Astrocyte (in vitro differentiated cells and primary cell): ENCODE results near the gene SLC44A2. TPM values are rescaled to one million over a fixed set of nuclear protein-coding genes. Genes with fewer than 3 reads are reported as not detected.
A peak's percentile ranks its signal among the peaks of the same experiment; 100 is the strongest.

Source experiments
- DNase-seq: peaks from one replicate; pipeline ENCODE4 v3.0.0-alpha.2; 2010; ENCODE audit warnings: low read depth
- FAIRE-seq: peaks from 2 replicates; lab custom pipeline; 2011; peaks lifted over from hg19 to GRCh38; lab: Jason Lieb, UNC
- H2AFZ ChIP-seq: 2 replicates; pipeline ENCODE4 v1.6.0; 2012; ENCODE audit warnings: low read depth, low read length, inconsistent platforms
- H3K27ac ChIP-seq: 2 replicates; pipeline ENCODE4 v1.5.1; 2011; ENCODE audit warnings: low read depth, low read length, inconsistent platforms
- H3K27me3 ChIP-seq: 2 replicates; pipeline ENCODE4 v1.6.0; 2011; ENCODE audit warnings: low read length, inconsistent platforms; ENCODE audit not compliant: insufficient read depth
- H3K36me3 ChIP-seq: 2 replicates; pipeline ENCODE4 v1.5.1; 2011; ENCODE audit warnings: low read length, inconsistent platforms; ENCODE audit not compliant: insufficient read depth
- H3K4me1 ChIP-seq: 2 replicates; pipeline ENCODE4 v1.5.1; 2011; ENCODE audit warnings: low read length, inconsistent platforms; ENCODE audit not compliant: insufficient read depth
- H3K4me2 ChIP-seq: 2 replicates; pipeline ENCODE4 v1.6.0; 2012; ENCODE audit warnings: low read length, inconsistent platforms
- H3K4me3 ChIP-seq: 2 replicates; pipeline ENCODE4 v1.5.1; 2011; ENCODE audit warnings: low read depth, mild to moderate bottlenecking, low read length, inconsistent platforms; ENCODE audit not compliant: insufficient read depth
- H3K79me2 ChIP-seq: 2 replicates; pipeline ENCODE4 v1.6.0; 2012; ENCODE audit warnings: mild to moderate bottlenecking, low read length, inconsistent platforms; ENCODE audit not compliant: insufficient read depth
- H3K9ac ChIP-seq: 2 replicates; pipeline ENCODE4 v1.6.0; 2012; ENCODE audit warnings: mild to moderate bottlenecking, low read length, inconsistent platforms
- H3K9me3 ChIP-seq: 2 replicates; pipeline ENCODE4 v1.5.1; 2012; ENCODE audit warnings: low read depth, mild to moderate bottlenecking, low read length, inconsistent platforms; ENCODE audit not compliant: insufficient read depth
- H4K20me1 ChIP-seq: 2 replicates; pipeline ENCODE4 v1.6.0; 2012; ENCODE audit warnings: low read length, inconsistent platforms; ENCODE audit not compliant: insufficient read depth
- H3K27ac Mint-ChIP-seq: one replicate; pipeline ENCODE4 v1.8.0; 2021; ENCODE audit warnings: mild to moderate bottlenecking, mixed read lengths; ENCODE audit not compliant: unreplicated experiment
- H3K27me3 Mint-ChIP-seq: one replicate; pipeline ENCODE4 v1.8.0; 2021; ENCODE audit warnings: low read depth, mixed read lengths; ENCODE audit not compliant: unreplicated experiment
- H3K36me3 Mint-ChIP-seq: one replicate; pipeline ENCODE4 v1.8.0; 2021; ENCODE audit warnings: low read depth, mixed read lengths; ENCODE audit not compliant: unreplicated experiment
- H3K4me1 Mint-ChIP-seq: one replicate; pipeline ENCODE4 v1.8.0; 2021; ENCODE audit warnings: low read depth, mixed read lengths; ENCODE audit not compliant: unreplicated experiment
- H3K4me3 Mint-ChIP-seq: one replicate; pipeline ENCODE4 v1.8.0; 2021; ENCODE audit warnings: mild to moderate bottlenecking, moderate library complexity, mixed read lengths; ENCODE audit not compliant: unreplicated experiment
- H3K9me3 Mint-ChIP-seq: one replicate; pipeline ENCODE4 v1.8.0; 2021; ENCODE audit warnings: mild to moderate bottlenecking, mixed read lengths; ENCODE audit not compliant: unreplicated experiment
- EZH2 ChIP-seq: IDR thresholded peaks from 2 replicates; pipeline ENCODE4 v1.6.1; 2012; ENCODE audit warnings: mild to moderate bottlenecking, low read length, inconsistent platforms; ENCODE audit not compliant: insufficient read depth
- total RNA-seq: library from RNA; stranded (reverse); gene quantifications from 2 replicates; pipeline ENCODE4 v1.2.1, GENCODE V29; 2021
- TF ChIP-seq, protein P1 (sequence below): IDR thresholded peaks from 2 replicates; pipeline ENCODE4 v1.5.1; 2011; ENCODE audit warnings: low read depth, mild to moderate bottlenecking, inconsistent platforms, low read length, moderate library complexity; ENCODE audit not compliant: insufficient read depth

SLC44A2 gene
- total RNA-seq, 1 donor from 2014 or later, result 91.6 TPM

GRCh38 chr19:10690341-10690781 is 65.0 kb downstream of the SLC44A2 start:
- TF ChIP-seq, protein P1, sequence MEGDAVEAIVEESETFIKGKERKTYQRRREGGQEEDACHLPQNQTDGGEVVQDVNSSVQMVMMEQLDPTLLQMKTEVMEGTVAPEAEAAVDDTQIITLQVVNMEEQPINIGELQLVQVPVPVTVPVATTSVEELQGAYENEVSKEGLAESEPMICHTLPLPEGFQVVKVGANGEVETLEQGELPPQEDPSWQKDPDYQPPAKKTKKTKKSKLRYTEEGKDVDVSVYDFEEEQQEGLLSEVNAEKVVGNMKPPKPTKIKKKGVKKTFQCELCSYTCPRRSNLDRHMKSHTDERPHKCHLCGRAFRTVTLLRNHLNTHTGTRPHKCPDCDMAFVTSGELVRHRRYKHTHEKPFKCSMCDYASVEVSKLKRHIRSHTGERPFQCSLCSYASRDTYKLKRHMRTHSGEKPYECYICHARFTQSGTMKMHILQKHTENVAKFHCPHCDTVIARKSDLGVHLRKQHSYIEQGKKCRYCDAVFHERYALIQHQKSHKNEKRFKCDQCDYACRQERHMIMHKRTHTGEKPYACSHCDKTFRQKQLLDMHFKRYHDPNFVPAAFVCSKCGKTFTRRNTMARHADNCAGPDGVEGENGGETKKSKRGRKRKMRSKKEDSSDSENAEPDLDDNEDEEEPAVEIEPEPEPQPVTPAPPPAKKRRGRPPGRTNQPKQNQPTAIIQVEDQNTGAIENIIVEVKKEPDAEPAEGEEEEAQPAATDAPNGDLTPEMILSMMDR, result no peak
- no peak for TF ChIP-seq EZH2
- DNase-seq (no peak), FAIRE-seq (no peak)
- Histone ChIP-seq H3K27ac (no peak overlapping the region), H3K4me3 (no peak overlapping the region), H3K4me1 (peaks cover 12% of the 10 kb centered on the region), H3K9me3 (no peaks in the 10 kb centered on the region), H3K36me3 (peaks cover 23% of the 10 kb centered on the region), H3K27me3 (no peaks in the 10 kb centered on the region), H2AFZ (no peak overlapping the region), H3K4me2 (no peak overlapping the region), H3K9ac (no peak overlapping the region), H4K20me1 (peaks cover 96% of the 10 kb centered on the region), H3K79me2 (peaks cover 40% of the 10 kb centered on the region)
- H3K4me3 Mint-ChIP-seq, result peak overlapping the region; percentile 54
- peaks cover 7% of the 10 kb centered on the region for H3K36me3 Mint-ChIP-seq
- H3K9me3 Mint-ChIP-seq, result peaks cover 2% of the 10 kb centered on the region
- peak overlapping the region; percentile 34 for H3K27ac Mint-ChIP-seq
- H3K27me3 Mint-ChIP-seq, result no peaks in the 10 kb centered on the region
- H3K4me1 Mint-ChIP-seq, result peaks cover under 1% of the 10 kb centered on the region

DNA sequence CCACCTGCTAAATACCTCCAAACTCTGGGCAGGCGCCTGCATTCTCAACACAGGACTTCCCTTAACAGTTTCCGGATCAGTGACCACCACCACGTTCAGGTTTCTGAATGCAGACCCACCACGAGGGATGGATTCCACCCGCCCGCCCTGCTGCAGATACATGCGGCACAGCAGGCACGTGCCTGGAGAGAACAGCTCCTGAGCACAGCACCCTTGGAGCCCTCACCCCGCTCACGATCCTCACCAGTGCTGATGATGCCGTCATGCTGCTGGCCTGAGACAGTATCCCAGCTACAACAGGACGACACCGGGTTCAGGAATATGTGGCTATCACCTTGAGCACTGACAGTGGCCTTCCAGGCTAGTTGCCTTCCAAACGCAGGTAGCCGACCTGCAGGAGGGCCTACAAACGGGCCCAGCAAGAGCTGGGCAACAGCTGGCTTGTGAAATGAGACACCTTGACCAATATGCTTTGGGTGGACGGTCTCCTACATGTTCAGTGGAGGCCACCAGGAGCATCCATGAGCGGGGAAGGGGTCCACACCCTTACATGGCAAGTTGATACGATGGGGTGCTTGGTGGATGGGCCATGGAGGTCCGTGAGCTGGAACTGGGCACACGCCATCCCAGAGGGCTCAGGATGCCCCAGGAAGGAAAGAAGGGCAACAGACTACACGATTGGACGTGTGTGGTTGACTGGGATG is 66.0 kb downstream of the SLC44A2 start:
- peaks cover 4% of the 10 kb centered on the region for H3K4me1 Mint-ChIP-seq
- peaks cover 2% of the 10 kb centered on the region for H3K9me3 Mint-ChIP-seq
- Histone ChIP-seq H3K79me2 (peaks cover 37% of the 10 kb centered on the region), H3K27ac (no peak overlapping the region), H4K20me1 (peaks cover 89% of the 10 kb centered on the region), H3K9me3 (no peaks in the 10 kb centered on the region), H3K36me3 (peaks cover 23% of the 10 kb centered on the region), H3K9ac (no peak overlapping the region), H3K4me1 (peaks cover 10% of the 10 kb centered on the region), H3K4me2 (no peak overlapping the region), H2AFZ (no peak overlapping the region), H3K27me3 (no peaks in the 10 kb centered on the region), H3K4me3 (no peak overlapping the region)
- no peak overlapping the region for H3K27ac Mint-ChIP-seq
- no peaks in the 10 kb centered on the region for H3K27me3 Mint-ChIP-seq
- peaks cover 13% of the 10 kb centered on the region for H3K36me3 Mint-ChIP-seq
- DNase-seq, result no peak
- FAIRE-seq, result no peak
- TF ChIP-seq EZH2, result no peak
- TF ChIP-seq, protein P1, result no peak
- H3K4me3 Mint-ChIP-seq, result no peak overlapping the region

GRCh38 chr19:10691883-10692282 is 66.5 kb downstream of the SLC44A2 start:
- Mint-ChIP-seq H3K27ac (no peak overlapping the region), H3K9me3 (peaks cover 2% of the 10 kb centered on the region), H3K27me3 (no peaks in the 10 kb centered on the region), H3K4me1 (peaks cover 4% of the 10 kb centered on the region), H3K4me3 (no peak overlapping the region), H3K36me3 (peaks cover 12% of the 10 kb centered on the region)
- no peak for TF ChIP-seq EZH2
- TF ChIP-seq, protein P1, result no peak
- Histone ChIP-seq H3K79me2 (peaks cover 32% of the 10 kb centered on the region), H3K4me1 (peaks cover 4% of the 10 kb centered on the region), H3K4me3 (no peak overlapping the region), H3K27me3 (no peaks in the 10 kb centered on the region), H3K4me2 (no peak overlapping the region), H3K36me3 (peaks cover 23% of the 10 kb centered on the region), H4K20me1 (peaks cover 87% of the 10 kb centered on the region), H3K9ac (no peak overlapping the region), H3K9me3 (no peaks in the 10 kb centered on the region), H3K27ac (no peak overlapping the region), H2AFZ (no peak overlapping the region)
- DNase-seq (no peak), FAIRE-seq (no peak)
